PFSK-1 (cell line): Measurements from ENCODE around the gene HK1.

ENCODE experiments used
- POLR2AphosphoS5 ChIP-seq: IDR thresholded peaks from 2 replicates; pipeline ENCODE4 v1.6.1; 2012; ENCODE audit warnings: low read depth, mild to moderate bottlenecking, control low read depth, low read length, moderate library complexity
- SIN3A ChIP-seq: IDR thresholded peaks from 2 replicates; pipeline ENCODE4 v1.6.1; 2012; ENCODE audit warnings: mild to moderate bottlenecking, low read length, moderate library complexity, borderline replicate concordance; ENCODE audit not compliant: insufficient read depth
- TAF1 ChIP-seq: IDR thresholded peaks from 2 replicates; pipeline ENCODE4 v1.6.1; 2012; ENCODE audit warnings: low read length, control low read depth, borderline replicate concordance; ENCODE audit not compliant: insufficient read depth
- TF ChIP-seq, protein P1 (sequence below), 2 experiments: IDR thresholded peaks; 2 replicates each; pipeline versions ENCODE4 v1.6.1 to v1.8.0; 2011 to 2012; ENCODE audit warnings: low read depth in 2 of 2, low read length in 2 of 2, control low read depth in 1 of 2, inconsistent platforms in 1 of 2, mild to moderate bottlenecking in 1 of 2, moderate library complexity in 1 of 2; ENCODE audit not compliant: insufficient read depth in 1 of 2

DNA sequence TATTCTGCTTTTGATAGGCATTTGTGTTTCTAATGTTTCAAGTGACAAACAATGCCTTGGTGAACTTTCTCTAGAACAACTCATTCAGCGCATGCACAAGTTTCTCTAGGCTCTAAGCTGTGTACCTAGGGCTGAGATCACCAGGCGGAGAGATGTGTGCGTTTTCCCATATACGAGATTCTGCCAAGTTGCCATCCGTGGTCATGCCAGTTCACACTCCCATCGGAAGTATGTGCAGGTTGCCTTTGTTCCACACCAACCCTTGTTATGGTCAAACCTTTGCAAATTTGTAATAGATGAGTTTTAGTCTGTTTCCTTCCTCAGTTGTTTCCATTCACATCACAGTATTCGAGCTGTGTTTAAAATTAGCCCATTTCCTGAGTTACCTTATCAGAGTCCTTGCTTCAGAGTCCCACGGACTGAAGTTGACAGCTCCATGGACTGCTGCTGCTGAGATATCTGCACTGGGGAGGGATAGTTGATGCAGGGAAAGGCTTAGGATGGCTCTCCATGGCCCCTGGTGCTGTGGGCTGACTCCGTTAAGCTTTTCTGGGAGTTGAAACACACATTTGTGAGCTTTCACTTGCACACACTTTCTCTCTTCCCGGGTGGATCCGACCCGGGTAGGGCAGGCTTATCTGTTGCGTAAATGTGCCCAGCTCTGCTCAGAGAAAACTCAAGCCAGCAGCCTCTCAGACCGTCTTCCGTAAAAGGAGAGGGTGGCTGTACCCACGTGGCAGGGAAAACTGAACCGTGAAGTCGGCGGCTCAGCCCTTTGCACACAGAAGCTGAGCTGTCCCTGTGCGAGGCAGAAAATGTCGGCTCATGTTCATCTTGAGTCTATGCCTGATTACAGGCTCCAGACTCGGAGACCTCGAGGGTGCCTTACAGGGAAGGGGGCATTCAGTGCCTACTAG lies 49.4 kb downstream of the HK1 start:
- no peak for TF ChIP-seq POLR2AphosphoS5
- TF ChIP-seq SIN3A: no peak
- TF ChIP-seq, protein P1, sequence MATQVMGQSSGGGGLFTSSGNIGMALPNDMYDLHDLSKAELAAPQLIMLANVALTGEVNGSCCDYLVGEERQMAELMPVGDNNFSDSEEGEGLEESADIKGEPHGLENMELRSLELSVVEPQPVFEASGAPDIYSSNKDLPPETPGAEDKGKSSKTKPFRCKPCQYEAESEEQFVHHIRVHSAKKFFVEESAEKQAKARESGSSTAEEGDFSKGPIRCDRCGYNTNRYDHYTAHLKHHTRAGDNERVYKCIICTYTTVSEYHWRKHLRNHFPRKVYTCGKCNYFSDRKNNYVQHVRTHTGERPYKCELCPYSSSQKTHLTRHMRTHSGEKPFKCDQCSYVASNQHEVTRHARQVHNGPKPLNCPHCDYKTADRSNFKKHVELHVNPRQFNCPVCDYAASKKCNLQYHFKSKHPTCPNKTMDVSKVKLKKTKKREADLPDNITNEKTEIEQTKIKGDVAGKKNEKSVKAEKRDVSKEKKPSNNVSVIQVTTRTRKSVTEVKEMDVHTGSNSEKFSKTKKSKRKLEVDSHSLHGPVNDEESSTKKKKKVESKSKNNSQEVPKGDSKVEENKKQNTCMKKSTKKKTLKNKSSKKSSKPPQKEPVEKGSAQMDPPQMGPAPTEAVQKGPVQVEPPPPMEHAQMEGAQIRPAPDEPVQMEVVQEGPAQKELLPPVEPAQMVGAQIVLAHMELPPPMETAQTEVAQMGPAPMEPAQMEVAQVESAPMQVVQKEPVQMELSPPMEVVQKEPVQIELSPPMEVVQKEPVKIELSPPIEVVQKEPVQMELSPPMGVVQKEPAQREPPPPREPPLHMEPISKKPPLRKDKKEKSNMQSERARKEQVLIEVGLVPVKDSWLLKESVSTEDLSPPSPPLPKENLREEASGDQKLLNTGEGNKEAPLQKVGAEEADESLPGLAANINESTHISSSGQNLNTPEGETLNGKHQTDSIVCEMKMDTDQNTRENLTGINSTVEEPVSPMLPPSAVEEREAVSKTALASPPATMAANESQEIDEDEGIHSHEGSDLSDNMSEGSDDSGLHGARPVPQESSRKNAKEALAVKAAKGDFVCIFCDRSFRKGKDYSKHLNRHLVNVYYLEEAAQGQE (IDR thresholded peaks at IDR 0.05; ENCODE audit: insufficient read depth in 1 of 2, low read depth in 2 of 2, low read length in 2 of 2): no peak
- no peak for TF ChIP-seq TAF1
